GM23248 (cell line): ENCODE results near the gene MMS19. TPM values are rescaled to one million over a fixed set of nuclear protein-coding genes. Genes with fewer than 3 reads are reported as not detected.

Experiments used
- DNase-seq: peaks from one replicate; pipeline ENCODE4 v3.0.0-alpha.2; 2015
- H2AFZ ChIP-seq: fragments of 200-600 bp; sonication (generic); 2 replicates; pipeline ENCODE4 v1.6.1; 2016; ENCODE audit warnings: antibody characterized with exemption
- H3F3A ChIP-seq: fragments of 200-600 bp; sonication (generic); 2 replicates; pipeline ENCODE4 v1.6.1; 2016; ENCODE audit warnings: mild to moderate bottlenecking, antibody characterized with exemption, mixed run types; ENCODE audit not compliant: insufficient read depth
- H3K27ac ChIP-seq: fragments of 200-600 bp; sonication (generic); 2 replicates; pipeline ENCODE4 v1.5.1; 2016; ENCODE audit warnings: mild to moderate bottlenecking
- H3K27me3 ChIP-seq: fragments of 200-600 bp; sonication (generic); replicated peaks from 2 replicates; pipeline ENCODE4 v1.6.1; 2016; ENCODE audit warnings: mild to moderate bottlenecking; ENCODE audit not compliant: insufficient read depth
- H3K36me3 ChIP-seq: fragments of 200-600 bp; sonication (generic); 2 replicates; pipeline ENCODE4 v1.6.1; 2016; ENCODE audit warnings: low read depth, mild to moderate bottlenecking
- H3K4me1 ChIP-seq: fragments of 200-600 bp; sonication (generic); 2 replicates; pipeline ENCODE4 v1.6.1; 2016; ENCODE audit warnings: mild to moderate bottlenecking; ENCODE audit not compliant: insufficient read depth
- H3K4me2 ChIP-seq: fragments of 200-600 bp; sonication (generic); one replicate; pipeline ENCODE4 v1.6.1; 2016; ENCODE audit warnings: mild to moderate bottlenecking; ENCODE audit not compliant: unreplicated experiment
- H3K4me3 ChIP-seq: fragments of 200-600 bp; sonication (generic); 2 replicates; pipeline ENCODE4 v1.5.1; 2016; ENCODE audit warnings: mild to moderate bottlenecking
- H3K79me2 ChIP-seq: fragments of 200-600 bp; sonication (generic); 2 replicates; pipeline ENCODE4 v1.6.1; 2016; ENCODE audit warnings: mild to moderate bottlenecking; ENCODE audit not compliant: insufficient read depth
- H3K9ac ChIP-seq: fragments of 200-600 bp; sonication (generic); 2 replicates; pipeline ENCODE4 v1.6.1; 2016; ENCODE audit warnings: mild to moderate bottlenecking
- H3K9me2 ChIP-seq: fragments of 200-600 bp; sonication (generic); 2 replicates; pipeline ENCODE4 v1.6.1; 2016; ENCODE audit warnings: mixed run types, mild to moderate bottlenecking, moderate library complexity; ENCODE audit not compliant: insufficient read depth
- H3K9me3 ChIP-seq: fragments of 200-600 bp; sonication (generic); one replicate; pipeline ENCODE4 v1.6.1; 2017; ENCODE audit warnings: low read depth
- H4K20me1 ChIP-seq: fragments of 200-600 bp; sonication (generic); 2 replicates; pipeline ENCODE4 v1.6.0; 2016; ENCODE audit not compliant: insufficient read depth
- EZH2 ChIP-seq: fragments of 200-600 bp; sonication (generic); IDR thresholded peaks from 2 replicates; pipeline ENCODE4 v1.6.1; 2018; ENCODE audit warnings: antibody characterized with exemption, mild to moderate bottlenecking; ENCODE audit not compliant: insufficient read depth, poor library complexity, severe bottlenecking
- EZH2phosphoT487 ChIP-seq: fragments of 200-600 bp; sonication (generic); IDR thresholded peaks from 2 replicates; pipeline ENCODE4 v1.6.1; 2018; ENCODE audit warnings: antibody characterized with exemption, moderate library complexity, mild to moderate bottlenecking, low read depth; ENCODE audit not compliant: insufficient read depth
- WGBS, 2 experiments: methylation state at CpG; one replicate each; pipeline ENCODE4 v1.1.6; 2015 to 2017; ENCODE audit warnings: low lambda C conversion rate in 2 of 2, low coverage in 1 of 2; ENCODE audit errors: missing lambda C conversion rate in 2 of 2; 5-methylcytosine and 5-hydroxymethylcytosine counted together
- in situ Hi-C: fragments of 300-500 bp; cut with MboI; formaldehyde crosslinking; loops from 2 replicates; pipeline ENCODE4 v1.15.0; 2020
- polyA plus RNA-seq: library from polyadenylated mRNA; unstranded; fragments of >200 nt; fragmentation: Nextera tagmentation; extraction: Ambion mirVana; gene quantifications from 2 replicates; pipeline ENCODE4 v1.2.1, GENCODE V29; 2016
- total RNA-seq: library from RNA; depleted of rRNA; stranded (reverse); fragments of >200 nt; shearing (Covaris generic); gene quantifications from 2 replicates; pipeline ENCODE4 v1.2.3, GENCODE V29; 2014

The MMS19 gene
- total and polyA plus RNA-seq, 2 experiments from 2014 or later: 40.0 to 89.7 TPM

DNA sequence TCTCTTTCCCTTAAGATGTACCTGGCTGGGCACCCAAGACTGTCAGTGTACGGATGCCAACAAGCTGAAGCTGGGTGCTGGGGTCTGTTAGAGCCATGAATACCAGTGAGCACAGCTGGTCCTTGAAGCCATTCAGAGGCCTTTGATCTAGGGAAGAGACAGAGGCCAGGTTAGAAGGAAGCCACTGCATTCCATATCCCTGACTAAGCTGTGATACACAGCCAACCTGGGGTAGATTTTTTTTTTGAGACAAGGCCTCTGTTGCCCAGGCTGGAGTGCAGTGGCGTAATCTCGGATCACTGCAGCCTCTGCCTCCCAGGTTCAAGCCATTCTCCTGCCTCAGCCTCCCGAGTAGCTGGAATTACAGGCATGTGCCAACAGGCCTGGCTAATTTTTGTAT lies 31.5 kb downstream of the MMS19 start:
- H4K20me1 ChIP-seq: 0 out of 2 replicates have a peak, but pooled peaks cover 4% of the 10 kb centered on the region
- H3K4me3 ChIP-seq: no peak overlapping the region
- peaks cover 65% of the 10 kb centered on the region for H3K36me3 ChIP-seq
- no peak overlapping the region; the same call in 1 of the 2 replicates for H3K27ac ChIP-seq
- 63 to 70% methylated on average over 4 of the region's 4 CpGs for WGBS, 2 experiments
- no peak overlapping the region for H3K4me2 ChIP-seq
- H3K9me3 ChIP-seq: no peaks in the 10 kb centered on the region
- no peak overlapping the region for H3K9ac ChIP-seq
- no peaks in the 10 kb centered on the region for H3K9me2 ChIP-seq
- H3K4me1 ChIP-seq: peaks cover 8% of the 10 kb centered on the region; the same call in 1 of the 2 replicates
- DNase-seq: no peak
- peaks cover 8% of the 10 kb centered on the region for H3K79me2 ChIP-seq
- no peak overlapping the region for H2AFZ ChIP-seq
- in situ Hi-C loops: no loop called here
- no peak for TF ChIP-seq EZH2
- no peak for TF ChIP-seq EZH2phosphoT487
- no peaks in the 10 kb centered on the region for H3K27me3 ChIP-seq
- H3F3A ChIP-seq: peaks cover 66% of the 10 kb centered on the region

DNA sequence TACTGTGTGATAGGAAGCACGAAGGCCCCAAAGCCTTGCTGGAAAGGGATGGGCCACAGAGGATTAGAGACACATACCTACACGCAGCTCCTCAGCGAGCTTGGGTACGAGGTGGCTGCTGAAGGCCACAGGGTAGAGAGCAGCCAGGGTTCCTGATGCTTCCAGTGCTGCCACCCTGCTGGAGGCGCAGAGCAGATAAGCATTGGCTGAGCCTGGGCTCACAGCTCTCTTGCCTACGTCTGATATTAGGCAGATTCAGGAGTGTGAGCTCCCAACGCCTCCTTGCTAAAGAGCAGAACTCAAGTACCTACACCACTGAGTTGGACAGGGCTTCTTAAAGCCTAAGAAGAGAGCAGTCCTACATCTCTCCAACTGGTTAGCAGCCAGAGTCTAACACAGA lies 32.2 kb downstream of the MMS19 start:
- in situ Hi-C loops: no loop called here

GRCh38 chr10:97464226-97464625 lies 34.0 kb downstream of the MMS19 start:
- H3K9ac ChIP-seq: peak overlapping the region; percentile 13; the same call in 1 of the 2 replicates
- TF ChIP-seq EZH2phosphoT487: no peak
- TF ChIP-seq EZH2: no peak
- no peaks in the 10 kb centered on the region for H3K27me3 ChIP-seq
- H3K27ac ChIP-seq: peak overlapping the region; percentile 52
- H4K20me1 ChIP-seq: 0 out of 2 replicates have a peak, but pooled peaks cover 4% of the 10 kb centered on the region
- H3K79me2 ChIP-seq: peaks cover 3% of the 10 kb centered on the region
- no peaks in the 10 kb centered on the region for H3K9me3 ChIP-seq
- H3K4me2 ChIP-seq: no peak overlapping the region
- H3K9me2 ChIP-seq: no peaks in the 10 kb centered on the region
- H2AFZ ChIP-seq: no peak overlapping the region
- in situ Hi-C loops: no loop called here
- H3K4me3 ChIP-seq: no peak overlapping the region
- H3K4me1 ChIP-seq: peaks cover 8% of the 10 kb centered on the region; the same call in 1 of the 2 replicates
- peaks cover 56% of the 10 kb centered on the region for H3K36me3 ChIP-seq
- peaks cover 80% of the 10 kb centered on the region for H3F3A ChIP-seq
- 43 to 46% methylated on average over 1 of the region's 1 CpG for WGBS, 2 experiments
- DNase-seq: no peak

More for the DNA sequence above, 32.2 kb downstream of the MMS19 start:
- WGBS, 2 experiments: 93 to 99% methylated on average over 7 of the region's 7 CpGs
- H3K27ac ChIP-seq: no peak overlapping the region
- no peak overlapping the region for H3K4me3 ChIP-seq
- H3K4me2 ChIP-seq: no peak overlapping the region
- H3K4me1 ChIP-seq: peaks cover 8% of the 10 kb centered on the region; the same call in 1 of the 2 replicates
- H3K79me2 ChIP-seq: peaks cover 3% of the 10 kb centered on the region
- peaks cover 65% of the 10 kb centered on the region for H3F3A ChIP-seq
- no peaks in the 10 kb centered on the region for H3K27me3 ChIP-seq
- H3K9me2 ChIP-seq: no peaks in the 10 kb centered on the region
- peaks cover 58% of the 10 kb centered on the region for H3K36me3 ChIP-seq
- TF ChIP-seq EZH2 (no peak), EZH2phosphoT487 (no peak)
- DNase-seq: no peak
- no peaks in the 10 kb centered on the region for H3K9me3 ChIP-seq
- H2AFZ ChIP-seq: no peak overlapping the region
- no peak overlapping the region for H3K9ac ChIP-seq
- H4K20me1 ChIP-seq: 0 out of 2 replicates have a peak, but pooled peaks cover 4% of the 10 kb centered on the region

DNA sequence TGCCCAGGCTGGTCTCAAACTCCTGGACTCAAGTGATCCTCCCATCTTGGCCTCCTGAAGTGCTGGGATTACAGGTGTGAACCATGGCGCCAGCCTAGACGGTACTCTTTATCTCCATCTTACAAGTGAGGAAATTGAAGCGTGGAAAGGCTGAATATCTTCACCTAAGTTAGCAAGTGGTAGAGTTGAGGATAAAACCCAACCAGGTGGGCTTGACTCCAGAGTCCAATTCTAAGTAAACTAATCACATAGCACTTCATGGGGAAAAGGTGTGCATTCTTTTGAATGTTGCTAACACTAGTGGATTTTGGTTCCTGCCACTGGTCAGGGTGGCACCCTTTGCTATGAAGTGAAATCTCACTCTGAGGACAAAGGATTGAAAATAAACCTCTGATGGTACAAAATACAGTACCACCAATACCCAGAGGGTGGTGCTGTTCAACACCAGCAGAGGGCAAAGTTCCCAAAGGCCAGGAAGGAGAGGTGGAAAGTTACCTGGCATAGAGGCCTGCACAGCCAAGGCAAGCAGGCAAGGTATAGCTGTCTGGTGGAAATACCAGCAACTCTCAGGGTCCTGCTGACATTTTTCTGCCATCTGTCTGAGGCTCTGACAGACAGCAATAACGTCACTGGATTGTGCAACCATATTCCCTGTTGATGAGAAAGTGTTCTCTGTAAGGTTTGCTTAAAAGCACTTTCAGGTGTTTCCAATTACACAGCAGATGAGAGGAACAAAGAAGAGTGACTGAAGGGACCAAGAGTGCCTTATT lies 34.7 kb downstream of the MMS19 start:
- Histone ChIP-seq H3K27me3 (no peaks in the 10 kb centered on the region), H2AFZ (no peak overlapping the region), H4K20me1 (0 out of 2 replicates have a peak, but pooled peaks cover 4% of the 10 kb centered on the region), H3K4me1 (peaks cover 8% of the 10 kb centered on the region; the same call in 1 of the 2 replicates), H3K9ac (no peak overlapping the region), H3K79me2 (peaks cover 3% of the 10 kb centered on the region), H3K36me3 (peaks cover 57% of the 10 kb centered on the region; the same call in 1 of the 2 replicates), H3K4me3 (no peak overlapping the region), H3F3A (peaks cover 83% of the 10 kb centered on the region), H3K9me2 (no peaks in the 10 kb centered on the region), H3K9me3 (no peaks in the 10 kb centered on the region), H3K4me2 (no peak overlapping the region), H3K27ac (peak overlapping the region; percentile 52)
- TF ChIP-seq EZH2phosphoT487 (no peak), EZH2 (no peak)
- DNase-seq: peak; percentile 79
- 77 to 78% methylated on average over 4 of the region's 4 CpGs for WGBS, 2 experiments
- in situ Hi-C loops: no loop called here
